Osteoblast (primary cell): ENCODE results near the gene CLSTN2. TPM values are rescaled to one million over a fixed set of nuclear protein-coding genes. Genes with fewer than 3 reads are reported as not detected.
A peak's percentile ranks its signal among the peaks of the same experiment; 100 is the strongest.

Experiments used
- DNase-seq: peaks from one replicate; pipeline ENCODE4 v3.0.0; 2011; ENCODE audit warnings: low spot score, mixed read lengths; ENCODE audit not compliant: insufficient read length; ENCODE audit errors: missing footprints
- H2AFZ ChIP-seq: 2 replicates; pipeline ENCODE4 v1.6.0; 2011; ENCODE audit warnings: mild to moderate bottlenecking, low read length
- H3K27ac ChIP-seq: 2 replicates; pipeline ENCODE4 v1.5.1; 2011; ENCODE audit warnings: mild to moderate bottlenecking, low read depth, low read length, moderate library complexity
- H3K27me3 ChIP-seq: 2 replicates; pipeline ENCODE4 v1.6.0; 2012; ENCODE audit warnings: mild to moderate bottlenecking, control low read depth, inconsistent platforms, low read length, moderate library complexity; ENCODE audit not compliant: insufficient read depth
- H3K36me3 ChIP-seq: 2 replicates; pipeline ENCODE4 v1.5.1; 2011; ENCODE audit warnings: mild to moderate bottlenecking, low read length, control low read depth, moderate library complexity; ENCODE audit not compliant: insufficient read depth
- H3K4me1 ChIP-seq: 2 replicates; pipeline ENCODE4 v1.5.1; 2011; ENCODE audit warnings: mild to moderate bottlenecking, low read length, control low read depth, moderate library complexity; ENCODE audit not compliant: insufficient read depth
- H3K4me2 ChIP-seq: 2 replicates; pipeline ENCODE4 v1.6.0; 2011; ENCODE audit warnings: mild to moderate bottlenecking, low read length; ENCODE audit not compliant: insufficient read depth
- H3K4me3 ChIP-seq: fragments of 200-600 bp; sonication (generic); 3 replicates; pipeline ENCODE4 v1.5.1; 2012; ENCODE audit warnings: mild to moderate bottlenecking, low read length, inconsistent platforms; ENCODE audit not compliant: insufficient read depth
- H3K79me2 ChIP-seq: 2 replicates; pipeline ENCODE4 v1.6.0; 2012; ENCODE audit warnings: mild to moderate bottlenecking, low read length, control low read depth, inconsistent platforms; ENCODE audit not compliant: insufficient read depth
- H3K9me3 ChIP-seq: 2 replicates; pipeline ENCODE4 v1.5.1; 2011; ENCODE audit warnings: low read depth, low read length, control low read depth
- H4K20me1 ChIP-seq: 2 replicates; pipeline ENCODE4 v1.6.0; 2012; ENCODE audit warnings: mild to moderate bottlenecking, low read length, control low read depth; ENCODE audit not compliant: insufficient read depth
- CTCF ChIP-seq: IDR thresholded peaks from 2 replicates; pipeline ENCODE4 v1.5.1; 2011; ENCODE audit warnings: mild to moderate bottlenecking, low read depth, low read length, moderate library complexity; ENCODE audit errors: extremely low read depth
- total RNA-seq: library from RNA; depleted of rRNA; stranded (reverse); fragments of >200 nt; gene quantifications from 2 replicates; pipeline ENCODE4 v1.2.3, GENCODE V29; 2012

The CLSTN2 gene
- total RNA-seq, 1 donor: under 0.01 TPM

GRCh38 chr3:140500473-140500872, 565.5 kb downstream of the CLSTN2 start:
- Histone ChIP-seq H3K36me3 (no peaks in the 10 kb centered on the region), H3K27ac (no peak overlapping the region), H4K20me1 (no peaks in the 10 kb centered on the region), H3K4me3 (no peak overlapping the region), H2AFZ (no peak overlapping the region), H3K4me1 (no peaks in the 10 kb centered on the region), H3K9me3 (no peaks in the 10 kb centered on the region), H3K27me3 (no peaks in the 10 kb centered on the region), H3K79me2 (no peaks in the 10 kb centered on the region), H3K4me2 (no peak overlapping the region)
- DNase-seq: no peak
- TF ChIP-seq CTCF: no peak

DNA sequence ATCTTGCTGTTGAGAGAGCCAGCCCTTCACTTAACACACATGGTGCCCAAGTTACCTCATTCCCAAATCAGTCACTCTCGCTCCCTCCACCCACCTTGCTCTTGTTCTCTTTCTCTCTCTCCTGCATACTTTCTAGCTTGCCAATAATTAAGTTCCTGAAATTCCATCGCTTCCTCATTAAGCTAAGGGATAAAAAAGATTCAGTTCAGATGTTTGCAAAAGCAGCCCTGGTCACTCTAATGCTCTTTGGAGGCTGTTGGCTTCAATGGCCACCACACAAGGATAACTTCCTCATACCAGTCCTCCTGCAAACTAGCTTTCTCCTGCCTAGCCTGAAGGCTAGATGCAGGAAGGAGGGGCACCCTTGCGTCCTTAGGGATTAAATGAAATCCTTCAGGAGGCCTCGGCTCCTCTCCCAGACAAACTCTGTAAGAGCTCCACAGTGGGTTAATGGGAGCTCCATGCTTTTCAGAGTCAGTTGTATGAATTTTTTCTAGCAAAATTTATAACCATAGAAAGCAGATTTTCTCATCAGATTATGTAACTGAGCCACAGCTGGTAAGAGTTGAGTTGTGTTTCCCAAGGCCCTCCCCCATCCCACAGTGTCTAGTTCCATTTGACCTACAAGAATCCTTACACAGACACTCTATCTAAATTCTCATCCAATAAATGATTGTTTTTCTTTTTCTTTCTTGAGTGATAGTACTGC, 566.2 kb downstream of the CLSTN2 start:
- Histone ChIP-seq H3K9me3 (no peaks in the 10 kb centered on the region), H3K79me2 (no peaks in the 10 kb centered on the region), H3K36me3 (no peaks in the 10 kb centered on the region), H3K4me3 (no peak overlapping the region), H3K4me2 (no peak overlapping the region), H3K4me1 (no peaks in the 10 kb centered on the region), H3K27ac (no peak overlapping the region), H4K20me1 (no peaks in the 10 kb centered on the region), H3K27me3 (peaks cover under 1% of the 10 kb centered on the region), H2AFZ (no peak overlapping the region)
- DNase-seq: no peak
- TF ChIP-seq CTCF: no peak

- Histone ChIP-seq H4K20me1 (no peaks in the 10 kb centered on the region), H2AFZ (no peak overlapping the region), H3K36me3 (no peaks in the 10 kb centered on the region), H3K27me3 (peaks cover 3% of the 10 kb centered on the region), H3K79me2 (no peaks in the 10 kb centered on the region), H3K27ac (no peak overlapping the region), H3K4me3 (no peak overlapping the region), H3K4me1 (no peaks in the 10 kb centered on the region), H3K4me2 (no peak overlapping the region), H3K9me3 (no peaks in the 10 kb centered on the region)
- TF ChIP-seq CTCF: no peak
- peak; percentile 30 for DNase-seq
Measured at GRCh38 chr3:140501770-140502364, 566.9 kb downstream of the CLSTN2 start.

DNA sequence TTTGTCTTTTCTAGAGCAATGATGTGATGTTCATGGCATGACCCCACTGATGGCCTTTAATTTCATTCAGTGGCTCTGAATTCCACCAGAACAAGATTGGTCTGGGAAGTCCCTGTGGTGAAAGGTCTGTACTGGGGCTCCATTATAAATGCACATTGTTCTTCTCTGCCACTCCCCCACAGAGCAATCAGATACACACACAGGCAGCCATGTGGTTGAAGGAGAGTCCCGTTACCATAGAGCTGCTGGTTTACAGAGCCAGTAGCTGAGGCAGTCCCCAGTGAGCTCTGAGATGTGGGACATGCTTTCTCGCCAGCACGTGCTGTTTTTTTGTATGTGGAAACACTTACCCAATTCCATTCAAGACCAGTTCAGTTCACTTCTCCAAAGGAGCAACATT, 570.2 kb downstream of the CLSTN2 start:
- no peak overlapping the region for H3K4me2 ChIP-seq
- no peak overlapping the region for H3K4me3 ChIP-seq
- no peaks in the 10 kb centered on the region for H4K20me1 ChIP-seq
- TF ChIP-seq CTCF: no peak
- H2AFZ ChIP-seq: no peak overlapping the region
- H3K4me1 ChIP-seq: no peaks in the 10 kb centered on the region
- no peaks in the 10 kb centered on the region for H3K36me3 ChIP-seq
- no peak overlapping the region for H3K27ac ChIP-seq
- no peaks in the 10 kb centered on the region for H3K79me2 ChIP-seq
- H3K9me3 ChIP-seq: no peaks in the 10 kb centered on the region
- peaks cover 7% of the 10 kb centered on the region for H3K27me3 ChIP-seq
- no peak for DNase-seq
